Esophagus mucosa (tissue), 1 donor: ENCODE results near the gene SIX6. TPM values are rescaled to one million over a fixed set of nuclear protein-coding genes. Genes with fewer than 3 reads are reported as not detected.

Source experiments
- ATAC-seq: fragments of 200-7000 bp; cut with Tn5 transposase; one replicate; pipeline ENCODE4 v1.9.1; 2020
- total RNA-seq: library from RNA; stranded (reverse); gene quantifications from one replicate; pipeline ENCODE4 v1.2.4, GENCODE V29; 2023
- donor health status: DM: yes; HTN: yes; CAD: no.

Gene SIX6
- total RNA-seq, 1 donor from 2014 or later: not detected

GRCh38 chr14:60514741-60515491 lies 6.0 kb downstream of the SIX6 start:
- ATAC-seq: no peak

- no peak for ATAC-seq
Observed at GRCh38 chr14:60515511-60516289, 6.8 kb downstream of the SIX6 start.

GRCh38 chr14:60532442-60532841 lies 23.5 kb downstream of the SIX6 start:
- no peak for ATAC-seq

GRCh38 chr14:60537663-60538062 lies 28.7 kb downstream of the SIX6 start:
- ATAC-seq: no peak

GRCh38 chr14:60544659-60545058 lies 35.7 kb downstream of the SIX6 start:
- no peak for ATAC-seq

- no peak for ATAC-seq
Observed at GRCh38 chr14:60553808-60554207, 44.9 kb downstream of the SIX6 start.

- peak; percentile 52 for ATAC-seq
Observed at GRCh38 chr14:60561845-60562746, 53.1 kb downstream of the SIX6 start.

Other genes starting within 250 kb of the SIX6 start
- not detected for gene C14orf39, start 23.1 kb upstream of the SIX6 start, total RNA-seq
- gene SIX1, start 140.3 kb downstream of the SIX6 start, total RNA-seq: 0.12 TPM
- gene SIX4, start 215.2 kb downstream of the SIX6 start, total RNA-seq: 0.20 TPM
- 25.3 TPM for gene MNAT1, start 225.6 kb downstream of the SIX6 start, total RNA-seq